Dendritic cell treated with granulocyte-macrophage colony-stimulating factor and Interleukin-4, amounts not matched to agents 40 ng/mL and 50 ng/mL, for 4 days (primary cell): Measurements from ENCODE around the gene ADK.
"Not testable (repeated sequence)": the region's sequence is repeated elsewhere in the genome, so short reads cannot be mapped to it uniquely, and the experiment has no call there.

ENCODE experiments used
- H3K27ac Mint-ChIP-seq: one replicate; pipeline ENCODE4 v1.8.0; 2022; ENCODE audit warnings: mild to moderate bottlenecking, mixed read lengths
- H3K27me3 Mint-ChIP-seq: one replicate; pipeline ENCODE4 v1.8.0; 2022; ENCODE audit warnings: mild to moderate bottlenecking, mixed read lengths
- H3K36me3 Mint-ChIP-seq: one replicate; pipeline ENCODE4 v1.8.0; 2022; ENCODE audit warnings: low read depth, mixed read lengths
- H3K4me1 Mint-ChIP-seq: one replicate; pipeline ENCODE4 v1.8.0; 2022; ENCODE audit warnings: low read depth, mixed read lengths
- H3K4me3 Mint-ChIP-seq: one replicate; pipeline ENCODE4 v1.8.0; 2022; ENCODE audit warnings: mild to moderate bottlenecking, moderate library complexity, mixed read lengths
- H3K9me3 Mint-ChIP-seq: one replicate; pipeline ENCODE4 v1.8.0; 2022; ENCODE audit warnings: mixed read lengths
- intact Hi-C: fragments of 100-400 bp; cut with micrococcal nuclease; formaldehyde crosslinking; loops from one replicate; pipeline ENCODE4 v1.15.0; 2022

Gene ADK

GRCh38 chr10:74525885-74526284 is 374.9 kb downstream of the ADK start:
- Mint-ChIP-seq H3K27me3 (no peaks in the 10 kb centered on the region), H3K9me3 (no peaks in the 10 kb centered on the region), H3K27ac (no peak overlapping the region), H3K36me3 (peaks cover 17% of the 10 kb centered on the region), H3K4me3 (no peak overlapping the region), H3K4me1 (peaks cover 18% of the 10 kb centered on the region)
- intact Hi-C loops, result no loop called here

GRCh38 chr10:74527611-74528010 is 376.6 kb downstream of the ADK start:
- H3K4me1 Mint-ChIP-seq, result peaks cover 21% of the 10 kb centered on the region
- H3K9me3 Mint-ChIP-seq, H3K4me3 Mint-ChIP-seq, intact Hi-C loops, H3K27ac Mint-ChIP-seq, H3K27me3 Mint-ChIP-seq: not testable (repeated sequence)
- peaks cover 17% of the 10 kb centered on the region for H3K36me3 Mint-ChIP-seq

GRCh38 chr10:74529205-74529604 is 378.2 kb downstream of the ADK start:
- Mint-ChIP-seq H3K36me3 (peaks cover 17% of the 10 kb centered on the region), H3K9me3 (no peaks in the 10 kb centered on the region), H3K27ac (no peak overlapping the region), H3K4me1 (peaks cover 11% of the 10 kb centered on the region), H3K27me3 (no peaks in the 10 kb centered on the region), H3K4me3 (no peak overlapping the region)
- intact Hi-C loops, result no loop called here

- Mint-ChIP-seq H3K27me3 (no peaks in the 10 kb centered on the region), H3K9me3 (no peaks in the 10 kb centered on the region), H3K36me3 (peaks cover 17% of the 10 kb centered on the region), H3K4me1 (peaks cover 11% of the 10 kb centered on the region), H3K4me3 (no peak overlapping the region), H3K27ac (no peak overlapping the region)
- intact Hi-C loops, result no loop called here
Measured at GRCh38 chr10:74530981-74531380, 380.0 kb downstream of the ADK start.

GRCh38 chr10:74539317-74539716 is 388.3 kb downstream of the ADK start:
- no peaks in the 10 kb centered on the region for H3K9me3 Mint-ChIP-seq
- no peaks in the 10 kb centered on the region for H3K27me3 Mint-ChIP-seq
- H3K4me3 Mint-ChIP-seq, result no peak overlapping the region
- intact Hi-C loops, result no loop called here
- no peaks in the 10 kb centered on the region for H3K36me3 Mint-ChIP-seq
- H3K4me1 Mint-ChIP-seq, result peaks cover 5% of the 10 kb centered on the region
- H3K27ac Mint-ChIP-seq, result no peak overlapping the region

GRCh38 chr10:74541375-74541774 is 390.4 kb downstream of the ADK start:
- peaks cover 5% of the 10 kb centered on the region for H3K4me1 Mint-ChIP-seq
- no peak overlapping the region for H3K4me3 Mint-ChIP-seq
- no peak overlapping the region for H3K27ac Mint-ChIP-seq
- no peaks in the 10 kb centered on the region for H3K27me3 Mint-ChIP-seq
- no peaks in the 10 kb centered on the region for H3K9me3 Mint-ChIP-seq
- no peaks in the 10 kb centered on the region for H3K36me3 Mint-ChIP-seq
- intact Hi-C loops, result no loop called here

- no peaks in the 10 kb centered on the region for H3K27me3 Mint-ChIP-seq
- no peak overlapping the region for H3K27ac Mint-ChIP-seq
- H3K4me1 Mint-ChIP-seq, result peaks cover 5% of the 10 kb centered on the region
- no peak overlapping the region for H3K4me3 Mint-ChIP-seq
- H3K9me3 Mint-ChIP-seq, result no peaks in the 10 kb centered on the region
- intact Hi-C loops, result no loop called here
- no peaks in the 10 kb centered on the region for H3K36me3 Mint-ChIP-seq
Measured at GRCh38 chr10:74542077-74542476, 391.1 kb downstream of the ADK start.

GRCh38 chr10:74543276-74543675 is 392.3 kb downstream of the ADK start:
- peaks cover 5% of the 10 kb centered on the region for H3K4me1 Mint-ChIP-seq
- H3K36me3 Mint-ChIP-seq, result no peaks in the 10 kb centered on the region
- no peaks in the 10 kb centered on the region for H3K9me3 Mint-ChIP-seq
- no peaks in the 10 kb centered on the region for H3K27me3 Mint-ChIP-seq
- H3K4me3 Mint-ChIP-seq, result no peak overlapping the region
- no peak overlapping the region for H3K27ac Mint-ChIP-seq
- intact Hi-C loops, result no loop called here

- H3K9me3 Mint-ChIP-seq, result no peaks in the 10 kb centered on the region
- intact Hi-C loops, result no loop called here
- H3K27ac Mint-ChIP-seq, result no peak overlapping the region
- H3K36me3 Mint-ChIP-seq, result no peaks in the 10 kb centered on the region
- no peak overlapping the region for H3K4me3 Mint-ChIP-seq
- H3K4me1 Mint-ChIP-seq, result peaks cover 5% of the 10 kb centered on the region
- no peaks in the 10 kb centered on the region for H3K27me3 Mint-ChIP-seq
Measured at GRCh38 chr10:74544106-74544505, 393.1 kb downstream of the ADK start.

GRCh38 chr10:74548676-74549075 is 397.7 kb downstream of the ADK start:
- Mint-ChIP-seq H3K27me3 (no peaks in the 10 kb centered on the region), H3K4me3 (no peak overlapping the region), H3K27ac (no peak overlapping the region), H3K9me3 (no peaks in the 10 kb centered on the region), H3K4me1 (peaks cover 4% of the 10 kb centered on the region), H3K36me3 (peaks cover 12% of the 10 kb centered on the region)
- intact Hi-C loops, result no loop called here

GRCh38 chr10:74556072-74556705 is 405.2 kb downstream of the ADK start:
- Mint-ChIP-seq H3K4me1 (no peaks in the 10 kb centered on the region), H3K9me3 (no peaks in the 10 kb centered on the region), H3K36me3 (peaks cover 12% of the 10 kb centered on the region), H3K27ac (no peak overlapping the region), H3K27me3 (no peaks in the 10 kb centered on the region), H3K4me3 (no peak overlapping the region)
- intact Hi-C loops, result no loop called here

- H3K9me3 Mint-ChIP-seq, result no peaks in the 10 kb centered on the region
- no peak overlapping the region for H3K27ac Mint-ChIP-seq
- no peak overlapping the region for H3K4me3 Mint-ChIP-seq
- H3K36me3 Mint-ChIP-seq, result peaks cover 12% of the 10 kb centered on the region
- intact Hi-C loops, result no loop called here
- no peaks in the 10 kb centered on the region for H3K27me3 Mint-ChIP-seq
- no peaks in the 10 kb centered on the region for H3K4me1 Mint-ChIP-seq
Measured at GRCh38 chr10:74557098-74557497, 406.1 kb downstream of the ADK start.

- intact Hi-C loops, result no loop called here
- no peak overlapping the region for H3K27ac Mint-ChIP-seq
- no peaks in the 10 kb centered on the region for H3K4me1 Mint-ChIP-seq
- no peak overlapping the region for H3K4me3 Mint-ChIP-seq
- no peaks in the 10 kb centered on the region for H3K27me3 Mint-ChIP-seq
- no peaks in the 10 kb centered on the region for H3K9me3 Mint-ChIP-seq
- H3K36me3 Mint-ChIP-seq, result peaks cover 6% of the 10 kb centered on the region
Measured at GRCh38 chr10:74558403-74558802, 407.4 kb downstream of the ADK start.

GRCh38 chr10:74558897-74559296 is 407.9 kb downstream of the ADK start:
- Mint-ChIP-seq H3K4me3 (no peak overlapping the region), H3K27ac (no peak overlapping the region), H3K27me3 (no peaks in the 10 kb centered on the region), H3K36me3 (peaks cover 6% of the 10 kb centered on the region), H3K4me1 (no peaks in the 10 kb centered on the region), H3K9me3 (no peaks in the 10 kb centered on the region)
- intact Hi-C loops, result no loop called here

GRCh38 chr10:74568896-74569295 is 417.9 kb downstream of the ADK start:
- H3K4me1 Mint-ChIP-seq, H3K27ac Mint-ChIP-seq, intact Hi-C loops, H3K27me3 Mint-ChIP-seq, H3K4me3 Mint-ChIP-seq: not testable (repeated sequence)
- H3K36me3 Mint-ChIP-seq, result peaks cover 43% of the 10 kb centered on the region
- peaks cover 18% of the 10 kb centered on the region for H3K9me3 Mint-ChIP-seq
